GM21528 (cell line): Measurements from ENCODE around the gene FUS.

Experiments used
- ATAC-seq: cut with Tn5 transposase; IDR thresholded peaks from one replicate; pipeline ENCODE4 v1.9.1; 2021; ENCODE audit warnings: mild to moderate bottlenecking, moderate library complexity; ENCODE audit not compliant: unreplicated experiment, low FRiP score

FUS gene

DNA sequence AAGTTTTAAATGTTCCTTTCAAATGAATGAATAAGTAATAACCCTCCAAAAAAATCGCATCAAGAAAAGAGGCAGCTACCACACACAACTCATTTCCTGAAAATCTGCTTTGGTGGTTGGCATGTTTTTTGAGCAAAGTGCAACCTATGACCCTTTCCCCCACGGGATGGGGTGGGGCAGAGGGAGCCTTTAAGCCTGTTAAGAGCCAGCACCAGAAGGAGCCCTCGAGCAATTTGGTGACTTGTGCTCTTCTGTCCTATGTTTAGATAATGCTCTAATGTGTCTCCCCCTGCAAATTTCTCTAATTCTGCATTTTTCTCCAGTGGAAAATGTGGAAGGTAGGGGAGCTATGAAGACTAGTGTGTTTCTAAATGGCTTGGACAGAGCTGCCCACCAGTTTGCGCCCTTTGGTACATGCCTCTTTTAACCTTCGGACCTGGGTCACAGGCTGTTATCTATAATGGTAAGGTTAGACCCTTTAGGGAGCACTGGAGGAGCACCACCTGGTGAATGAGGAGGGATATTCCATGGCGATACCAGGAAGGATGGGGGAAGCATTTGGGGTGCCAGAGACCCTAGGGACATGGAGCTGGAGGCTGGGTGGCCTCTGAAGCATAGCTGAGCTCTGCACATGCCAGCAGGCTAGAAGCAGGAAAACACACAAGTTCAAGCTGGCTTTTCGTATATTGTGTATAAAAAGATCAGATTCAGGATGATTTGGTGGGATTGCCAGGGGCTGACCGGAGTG is 21.1 kb downstream of the FUS start:
- no peak for ATAC-seq

DNA sequence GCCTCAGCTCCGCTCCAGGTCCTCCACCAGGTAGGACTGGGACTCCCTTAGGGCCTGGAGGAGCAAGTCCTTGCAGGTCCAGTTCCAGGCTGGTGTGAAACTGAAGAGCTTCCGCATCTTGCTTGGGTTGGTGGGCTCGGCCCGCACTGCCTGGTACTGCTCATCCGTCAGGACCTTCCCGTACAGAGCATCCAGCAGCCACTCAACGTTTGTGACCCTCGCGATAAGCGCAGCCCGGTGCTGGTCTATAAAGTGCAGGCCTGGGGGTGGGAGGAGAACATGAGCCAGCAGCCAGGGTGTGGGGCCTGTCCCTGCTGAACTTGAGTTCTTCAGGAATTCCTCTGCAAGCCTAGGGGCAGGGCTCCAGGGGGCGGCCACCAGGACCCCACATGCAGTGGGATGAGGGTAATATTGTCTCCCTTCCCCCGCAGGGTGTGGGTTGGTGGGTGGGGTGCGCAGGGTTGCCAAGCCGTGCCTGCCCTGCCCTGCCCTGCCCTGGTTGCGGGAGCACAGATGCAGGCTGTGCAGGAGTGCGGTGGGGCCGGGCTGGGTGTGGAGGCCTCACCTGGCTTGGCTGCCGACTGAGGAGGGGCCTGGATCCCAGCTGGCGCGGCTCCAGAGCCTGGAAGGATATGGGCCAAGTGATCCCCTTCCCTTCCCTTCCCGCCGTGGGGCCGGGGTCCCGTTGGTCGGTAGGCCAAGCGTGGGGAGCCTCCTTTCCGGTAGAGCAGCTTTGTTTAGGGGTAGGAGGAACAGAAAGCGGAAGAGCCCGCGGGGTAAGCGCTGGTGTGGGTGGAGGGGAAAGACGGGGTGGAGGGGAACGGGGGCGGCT is 21.9 kb downstream of the FUS start:
- ATAC-seq: peak; percentile 59

DNA sequence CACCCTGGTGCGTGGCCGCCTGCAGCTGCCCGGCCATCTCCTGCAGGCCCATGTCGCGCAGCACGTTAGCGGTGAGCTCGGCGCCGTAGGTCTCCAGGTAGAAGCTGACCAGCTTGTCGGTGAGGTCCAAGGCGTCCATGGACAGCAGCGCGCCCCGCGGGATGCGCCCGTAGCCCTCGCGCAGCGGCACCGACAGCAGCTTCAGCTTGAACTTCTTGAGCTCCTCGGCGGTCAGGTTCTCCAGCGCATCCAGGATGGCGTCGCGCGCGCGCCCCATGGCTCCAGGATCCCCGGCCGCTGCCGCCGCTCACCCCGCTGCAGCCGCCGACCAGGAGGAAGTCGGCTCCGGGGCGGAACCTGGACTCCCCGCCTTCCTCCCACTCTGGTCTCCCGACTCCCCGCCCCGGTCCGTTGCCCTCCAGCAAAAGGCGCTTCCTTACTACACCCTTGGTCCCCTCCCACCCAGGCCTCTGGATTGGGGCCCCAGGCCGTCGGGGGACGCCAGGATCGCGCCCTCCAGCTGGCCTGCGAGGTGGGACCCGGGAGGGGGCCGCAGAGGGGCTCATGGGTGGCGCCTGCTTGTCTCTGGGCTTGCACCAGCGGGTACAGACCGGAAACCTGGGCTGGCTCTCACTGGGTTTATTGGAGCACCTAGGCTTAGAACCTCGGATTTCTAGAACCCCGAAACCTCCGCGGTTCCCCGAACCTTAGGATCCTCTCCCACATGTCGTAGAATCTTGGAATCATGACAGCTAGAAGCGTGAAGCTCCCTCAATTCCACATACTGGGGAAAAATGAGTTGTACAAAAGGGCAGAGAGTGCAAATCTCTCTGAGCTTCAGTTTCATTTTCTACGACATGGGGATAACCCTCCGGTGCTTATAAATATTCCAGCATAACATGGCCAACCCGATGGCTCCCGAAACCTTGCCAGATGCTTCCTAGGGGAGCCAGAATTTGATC is 22.8 kb downstream of the FUS start, which contains the start of gene PYCARD:
Gene PYCARD (minus strand): TSS at position 347 of the 962 bp plus-strand sequence. CDS start 70 bp downstream, at position 277.
- ATAC-seq: peak; percentile 42

- no peak for ATAC-seq
Measured at GRCh38 chr16:31204871-31205666, 25.1 kb downstream of the FUS start.

GRCh38 chr16:31206776-31207175 is 26.8 kb downstream of the FUS start:
- ATAC-seq: no peak

GRCh38 chr16:31213342-31213741 is 33.4 kb downstream of the FUS start:
- ATAC-seq: no peak

- no peak for ATAC-seq
Measured at GRCh38 chr16:31213877-31214707, 34.2 kb downstream of the FUS start, which contains the start of gene TRIM72. Gene TRIM72, plus strand, starts transcription at chr16:31214119. Its CDS starts 620 bp downstream, at chr16:31214739.

DNA sequence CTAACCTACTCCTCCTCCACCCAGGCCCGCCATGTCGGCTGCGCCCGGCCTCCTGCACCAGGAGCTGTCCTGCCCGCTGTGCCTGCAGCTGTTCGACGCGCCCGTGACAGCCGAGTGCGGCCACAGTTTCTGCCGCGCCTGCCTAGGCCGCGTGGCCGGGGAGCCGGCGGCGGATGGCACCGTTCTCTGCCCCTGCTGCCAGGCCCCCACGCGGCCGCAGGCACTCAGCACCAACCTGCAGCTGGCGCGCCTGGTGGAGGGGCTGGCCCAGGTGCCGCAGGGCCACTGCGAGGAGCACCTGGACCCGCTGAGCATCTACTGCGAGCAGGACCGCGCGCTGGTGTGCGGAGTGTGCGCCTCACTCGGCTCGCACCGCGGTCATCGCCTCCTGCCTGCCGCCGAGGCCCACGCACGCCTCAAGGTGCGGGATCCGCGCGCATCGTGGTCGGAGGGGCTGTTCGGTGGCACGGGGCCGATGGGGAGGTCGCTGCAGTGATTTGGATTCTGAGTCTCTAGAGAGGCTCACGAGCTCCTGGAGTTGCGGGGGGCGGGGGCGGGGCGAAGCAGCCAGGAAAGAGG is 34.9 kb downstream of the FUS start:
- ATAC-seq: no peak

DNA sequence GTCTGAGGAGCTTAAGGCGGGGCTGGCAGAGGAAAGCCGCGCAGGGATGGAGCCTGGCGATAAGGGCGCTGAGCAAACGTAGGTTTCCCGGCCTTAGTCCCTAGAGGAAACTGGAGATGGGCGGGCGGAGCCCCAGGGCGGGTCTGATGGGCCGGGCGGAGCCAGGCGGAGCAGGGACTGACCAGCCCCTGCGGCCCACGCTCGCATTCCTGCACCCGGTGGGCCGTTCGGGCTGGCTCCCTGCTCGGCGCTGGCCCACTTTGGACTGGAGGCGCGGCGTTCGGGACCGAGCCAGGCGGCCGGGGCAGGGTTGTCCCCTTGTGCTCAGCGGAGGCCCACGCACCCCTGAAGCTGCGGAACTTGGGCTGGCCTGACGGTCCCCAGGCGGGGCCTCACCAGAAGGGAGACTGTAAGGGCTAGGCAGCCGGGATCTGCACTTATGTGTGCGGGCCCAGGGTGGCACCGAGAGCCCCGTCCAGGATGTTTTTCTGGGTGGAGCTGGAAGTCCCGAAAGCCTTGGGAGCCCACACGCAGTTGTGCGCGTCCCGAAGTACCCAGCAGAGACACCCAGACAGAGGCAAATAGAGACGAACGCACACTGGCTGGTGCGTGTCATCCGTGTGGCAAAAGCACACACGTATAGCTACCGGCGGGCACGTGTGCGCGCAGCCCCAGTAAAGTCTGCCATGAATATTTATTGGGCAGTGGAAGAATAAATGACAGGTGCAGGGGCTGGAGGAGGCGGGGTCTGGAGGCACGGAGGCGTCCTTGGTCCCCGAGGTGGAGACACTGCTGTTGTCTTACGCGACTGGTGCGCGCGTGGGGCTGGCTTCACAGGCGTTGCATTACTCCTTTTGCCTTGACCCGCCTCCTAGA is 35.6 kb downstream of the FUS start:
- no peak for ATAC-seq

DNA sequence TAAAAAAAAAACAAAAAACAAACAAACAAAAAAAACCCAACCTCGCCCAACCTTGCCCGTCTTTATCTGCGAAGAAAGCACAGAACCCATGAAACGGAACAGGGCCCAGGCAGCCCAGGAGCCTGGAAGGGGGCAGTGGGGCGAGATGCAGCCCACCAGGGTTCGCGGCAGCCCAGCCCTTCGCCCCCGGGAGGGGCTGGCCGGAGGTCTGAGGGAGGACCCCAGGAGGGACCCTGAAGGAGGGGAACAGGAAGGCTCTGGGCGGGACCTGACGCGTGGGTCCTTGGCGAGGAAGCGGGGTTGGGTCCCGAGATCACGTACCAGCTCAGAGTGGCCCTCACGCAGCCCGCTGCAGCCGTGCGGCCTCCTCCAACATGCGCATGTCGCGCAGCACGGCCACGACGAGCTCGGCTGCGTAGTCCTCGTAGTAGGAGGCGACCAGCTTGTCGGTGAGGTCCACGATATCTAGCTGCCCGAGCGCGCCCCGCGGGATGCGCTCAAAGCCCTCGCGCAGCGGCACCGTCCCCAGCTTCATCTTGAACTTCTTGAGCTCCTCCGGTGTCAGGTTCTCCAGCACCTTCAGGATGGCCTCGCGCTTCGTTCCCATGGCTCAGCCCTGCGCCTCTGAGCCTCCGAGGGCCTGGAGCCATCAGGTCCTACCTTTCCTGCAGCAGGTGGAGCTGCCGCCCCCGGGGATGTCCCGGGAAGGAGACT is 36.6 kb downstream of the FUS start, which contains the start of gene PYDC1:
Gene PYDC1 (minus strand): TSS at position 714 of the 714 bp plus-strand sequence. CDS start 107 bp downstream, at position 607.
- no peak for ATAC-seq

DNA sequence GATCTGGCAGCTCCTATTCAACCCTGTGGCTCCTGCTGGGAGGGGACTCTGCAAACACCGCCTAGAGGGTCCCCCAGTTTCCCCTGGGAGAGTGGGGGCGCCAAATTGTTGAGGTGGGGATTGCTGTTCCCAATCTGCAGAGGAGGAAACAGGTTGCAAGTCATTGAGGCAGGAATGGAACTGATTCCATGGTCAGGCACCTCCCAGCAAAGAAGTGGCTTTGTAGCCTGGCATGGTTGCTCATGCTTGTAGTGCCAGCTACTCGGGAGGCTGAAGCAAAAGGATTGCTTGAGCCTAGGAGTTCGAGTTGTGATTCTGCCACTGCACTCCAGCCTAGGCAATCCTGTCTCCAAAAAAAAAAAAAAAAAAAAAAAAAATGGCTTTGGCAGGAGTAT is 37.2 kb downstream of the FUS start:
- ATAC-seq: no peak

DNA sequence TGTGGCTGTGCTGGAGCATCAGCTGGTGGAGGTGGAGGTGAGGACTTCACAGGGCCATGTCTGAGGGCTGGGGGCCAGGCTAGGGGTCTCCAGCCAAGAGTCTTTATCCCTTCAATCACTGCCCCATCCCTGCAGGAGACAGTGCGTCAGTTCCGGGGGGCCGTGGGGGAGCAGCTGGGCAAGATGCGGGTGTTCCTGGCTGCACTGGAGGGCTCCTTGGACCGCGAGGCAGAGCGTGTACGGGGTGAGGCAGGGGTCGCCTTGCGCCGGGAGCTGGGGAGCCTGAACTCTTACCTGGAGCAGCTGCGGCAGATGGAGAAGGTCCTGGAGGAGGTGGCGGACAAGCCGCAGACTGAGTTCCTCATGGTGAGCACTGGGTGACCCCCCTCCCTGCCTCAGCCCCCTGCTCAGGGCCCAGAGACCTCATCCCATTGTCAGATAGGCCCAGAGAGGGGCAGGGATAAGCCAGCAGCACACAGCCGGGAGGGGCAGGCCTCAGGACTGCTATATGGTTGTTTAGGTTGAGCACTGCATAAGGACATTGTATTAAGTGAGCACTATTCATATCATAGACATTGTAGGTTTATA is 39.3 kb downstream of the FUS start:
- ATAC-seq: no peak

GRCh38 chr16:31221357-31222160 is 41.6 kb downstream of the FUS start:
- ATAC-seq: no peak

- no peak for ATAC-seq
Measured at GRCh38 chr16:31223044-31223443, 43.1 kb downstream of the FUS start.

DNA sequence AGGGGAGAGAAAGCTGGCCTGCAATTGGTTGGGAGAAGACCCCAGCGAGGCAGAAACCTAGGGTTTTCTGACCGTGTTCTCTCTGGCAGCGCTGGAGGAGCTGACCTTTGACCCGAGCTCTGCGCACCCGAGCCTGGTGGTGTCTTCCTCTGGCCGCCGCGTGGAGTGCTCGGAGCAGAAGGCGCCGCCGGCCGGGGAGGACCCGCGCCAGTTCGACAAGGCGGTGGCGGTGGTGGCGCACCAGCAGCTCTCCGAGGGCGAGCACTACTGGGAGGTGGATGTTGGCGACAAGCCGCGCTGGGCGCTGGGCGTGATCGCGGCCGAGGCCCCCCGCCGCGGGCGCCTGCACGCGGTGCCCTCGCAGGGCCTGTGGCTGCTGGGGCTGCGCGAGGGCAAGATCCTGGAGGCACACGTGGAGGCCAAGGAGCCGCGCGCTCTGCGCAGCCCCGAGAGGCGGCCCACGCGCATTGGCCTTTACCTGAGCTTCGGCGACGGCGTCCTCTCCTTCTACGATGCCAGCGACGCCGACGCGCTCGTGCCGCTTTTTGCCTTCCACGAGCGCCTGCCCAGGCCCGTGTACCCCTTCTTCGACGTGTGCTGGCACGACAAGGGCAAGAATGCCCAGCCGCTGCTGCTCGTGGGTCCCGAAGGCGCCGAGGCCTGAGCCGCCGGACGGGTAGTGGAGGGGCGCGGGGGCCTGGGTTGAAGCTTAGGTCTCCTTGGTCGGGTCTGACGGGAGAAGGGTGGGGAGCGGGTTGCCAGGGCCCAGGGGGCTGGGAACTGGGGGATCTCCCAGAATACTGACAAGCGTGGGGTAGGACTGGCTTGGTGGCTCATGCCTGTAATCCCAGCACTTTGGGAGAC is 44.4 kb downstream of the FUS start:
- no peak for ATAC-seq
